Measurements from ENCODE around the gene SERBP1.

DNA sequence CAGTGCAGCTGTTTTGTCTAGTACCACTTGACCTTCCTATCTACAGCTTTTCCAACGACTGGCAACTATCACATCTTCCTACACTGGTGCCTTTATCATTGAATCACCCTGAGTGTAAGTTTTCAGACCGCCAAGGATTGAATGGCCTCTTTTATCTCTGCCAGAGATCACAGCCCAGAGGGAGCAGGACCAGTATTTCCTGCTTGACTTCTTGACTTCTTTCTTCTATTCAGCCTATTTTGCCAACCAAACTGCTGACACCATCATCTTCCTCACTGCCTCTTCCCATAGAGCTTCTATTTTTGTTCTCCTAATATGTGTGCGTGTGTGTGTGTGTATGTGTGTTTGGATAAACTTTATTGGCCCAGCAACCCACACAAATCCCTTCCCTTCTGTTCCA is 53.8 kb downstream of the SERBP1 start:
- TF ChIP-seq, protein P1, sequence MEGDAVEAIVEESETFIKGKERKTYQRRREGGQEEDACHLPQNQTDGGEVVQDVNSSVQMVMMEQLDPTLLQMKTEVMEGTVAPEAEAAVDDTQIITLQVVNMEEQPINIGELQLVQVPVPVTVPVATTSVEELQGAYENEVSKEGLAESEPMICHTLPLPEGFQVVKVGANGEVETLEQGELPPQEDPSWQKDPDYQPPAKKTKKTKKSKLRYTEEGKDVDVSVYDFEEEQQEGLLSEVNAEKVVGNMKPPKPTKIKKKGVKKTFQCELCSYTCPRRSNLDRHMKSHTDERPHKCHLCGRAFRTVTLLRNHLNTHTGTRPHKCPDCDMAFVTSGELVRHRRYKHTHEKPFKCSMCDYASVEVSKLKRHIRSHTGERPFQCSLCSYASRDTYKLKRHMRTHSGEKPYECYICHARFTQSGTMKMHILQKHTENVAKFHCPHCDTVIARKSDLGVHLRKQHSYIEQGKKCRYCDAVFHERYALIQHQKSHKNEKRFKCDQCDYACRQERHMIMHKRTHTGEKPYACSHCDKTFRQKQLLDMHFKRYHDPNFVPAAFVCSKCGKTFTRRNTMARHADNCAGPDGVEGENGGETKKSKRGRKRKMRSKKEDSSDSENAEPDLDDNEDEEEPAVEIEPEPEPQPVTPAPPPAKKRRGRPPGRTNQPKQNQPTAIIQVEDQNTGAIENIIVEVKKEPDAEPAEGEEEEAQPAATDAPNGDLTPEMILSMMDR (IDR thresholded peaks at IDR 0.05), result no peak
- no peak for TF ChIP-seq POLR2A (IDR thresholded peaks at IDR 0.05)
